ENCODE data around the gene SCAI. TPM values are rescaled to one million over a fixed set of nuclear protein-coding genes. Genes with fewer than 3 reads are reported as not detected.

SCAI gene
- total and polyA plus RNA-seq, 9 of the 15 experiments (the other 6 are each of a cell fraction or from before 2014, with no cell fraction given): 0.70 to 12.4 (median 4.2) TPM

- TF ChIP-seq ZNF395 (CRISPR knock-in tag; IDR thresholded peaks at IDR 0.05) (peak; percentile 64; the same call in 1 of the 2 replicates), ZHX1 (conservative IDR thresholded peaks at IDR 0.05; ENCODE audit: low read length) (no peak), CREB3L1 (IDR thresholded peaks at IDR 0.05; ENCODE audit: borderline replicate concordance, low read depth) (peak; percentile 99), HINFP (tag; conservative IDR thresholded peaks at IDR 0.05; ENCODE audit: low read depth) (no peak), MECOM (CRISPR knock-in tag; IDR thresholded peaks at IDR 0.05) (no peak), ZBTB43 (CRISPR knock-in tag; IDR thresholded peaks at IDR 0.05) (peak; percentile 88), PTRF (tag; IDR thresholded peaks at IDR 0.05) (no peak), ZNF133 (CRISPR knock-in tag; IDR thresholded peaks at IDR 0.05) (no peak), NFE2L1 (tag; IDR thresholded peaks at IDR 0.05; ENCODE audit: borderline replicate concordance, low read depth) (no peak), E2F8 (IDR thresholded peaks at IDR 0.05; ENCODE audit: low read depth, partially characterized antibody) (peak; percentile 88), ZBTB26 (CRISPR knock-in tag; IDR thresholded peaks at IDR 0.05) (no peak)
These were observed 202.2 kb downstream of the SCAI start, which contains the start of gene GOLGA1 (continued) for GRCh38 chr9:124940894-124941678.

Measured in K562 (cell line).